HepG2 (cell line): Measurements from ENCODE around the gene RAB5B.

Experiments used
- ASH2L ChIP-seq: fragments of 300-600, 200-600 bp; sonication (generic); IDR thresholded peaks from 2 replicates; pipeline ENCODE4 v1.7.0; 2017; ENCODE audit warnings: low read depth, mild to moderate bottlenecking, moderate library complexity, mixed read lengths, low read length; ENCODE audit not compliant: insufficient read length
- CBFB ChIP-seq: sonication (generic); formaldehyde crosslinking; IDR thresholded peaks from 2 replicates; pipeline ENCODE4 v1.4.0; 2020; ENCODE audit warnings: missing genetic modification reagents
- GABPB1 ChIP-seq: IDR thresholded peaks from 2 replicates; pipeline ENCODE4 v1.6.1; 2016; ENCODE audit warnings: mild to moderate bottlenecking, missing genetic modification reagents, moderate library complexity, missing compliant biosample characterization
- HNRNPH1 ChIP-seq: fragments of 200-400 bp; formaldehyde crosslinking; optimal IDR thresholded peaks from 2 replicates; pipeline ENCODE3; 2017; ENCODE audit warnings: mild to moderate bottlenecking, low read depth, low read length
- KLF9 ChIP-seq: IDR thresholded peaks from 2 replicates; pipeline ENCODE4 v1.6.1; 2016; ENCODE audit warnings: low read depth
- POGZ ChIP-seq: sonication (generic); formaldehyde crosslinking; IDR thresholded peaks from 2 replicates; pipeline ENCODE4 v1.4.0; 2020; ENCODE audit warnings: mild to moderate bottlenecking, missing genetic modification reagents
- POLR2A ChIP-seq, 2 experiments: IDR thresholded peaks; 2 replicates each; pipeline ENCODE4 v1.6.1; 2011; ENCODE audit warnings: low read depth in 2 of 2, low read length in 2 of 2, mild to moderate bottlenecking in 1 of 2, moderate library complexity in 1 of 2; ENCODE audit not compliant: insufficient read depth in 1 of 2
- SIN3A ChIP-seq: IDR thresholded peaks from 2 replicates; pipeline ENCODE4 v1.6.1; 2011; ENCODE audit warnings: low read depth, mild to moderate bottlenecking, control low read depth, low read length, borderline replicate concordance
- ZZZ3 ChIP-seq: sonication (generic); formaldehyde crosslinking; IDR thresholded peaks from 2 replicates; pipeline ENCODE4 v1.4.0; 2020; ENCODE audit warnings: missing genetic modification reagents, mild to moderate bottlenecking, borderline replicate concordance

- TF ChIP-seq ZZZ3 (CRISPR knock-in tag) (no peak), ASH2L (no peak), SIN3A (no peak), HNRNPH1 (no peak), KLF9 (CRISPR knock-in tag) (no peak), POLR2A (IDR thresholded peaks at IDR 0.05; ENCODE audit: insufficient read depth in 1 of 2, low read depth in 2 of 2, low read length in 2 of 2) (no peak), CBFB (no peak), POGZ (CRISPR knock-in tag) (no peak), GABPB1 (CRISPR knock-in tag) (no peak)
Measured at GRCh38 chr12:55955800-55956508, 17.9 kb upstream of the RAB5B start.
